ENCODE data around the gene PLA2G4D. TPM values are rescaled to one million over a fixed set of nuclear protein-coding genes. Genes with fewer than 3 reads are reported as not detected.
"Not testable (repeated sequence)": the region's sequence is repeated elsewhere in the genome, so short reads cannot be mapped to it uniquely, and the experiment has no call there.

PLA2G4D gene
- polyA plus RNA-seq, 2 donors: 1.0 to 4.5 TPM

- H3K4me3 ChIP-seq (ENCODE audit: low read depth in 1 of 2, low read length in 2 of 2): no peak overlapping the region
- WGBS, 2 donors: 46 to 58% methylated on average over 21 of the region's 21 CpGs
- peaks cover 0 to 22% of the 10 kb centered on the region in 2 donors for H3K4me1 ChIP-seq (ENCODE audit: control insufficient read depth in 2 of 2, insufficient read depth in 2 of 2, low read length in 1 of 2)
- H3K36me3 ChIP-seq (ENCODE audit: control insufficient read depth in 2 of 2, insufficient read depth in 2 of 2, low read length in 1 of 2): no peaks in the 10 kb centered on the region
- peak overlapping the region in 1 of 2 donors; percentile 28 for H3K27ac ChIP-seq (ENCODE audit: low read depth in 2 of 2, low read length in 1 of 2)
- H3K9me3 ChIP-seq (ENCODE audit: control insufficient read depth in 2 of 2, insufficient read depth in 1 of 2, low read depth in 1 of 2, low read length in 1 of 2): no peaks in the 10 kb centered on the region
- no peaks in the 10 kb centered on the region for H3K27me3 ChIP-seq (ENCODE audit: control insufficient read depth in 1 of 2, insufficient read depth in 2 of 2, low read length in 2 of 2)
Observed at GRCh38 chr15:42092398-42093318, 1.7 kb downstream of the PLA2G4D start.

DNA sequence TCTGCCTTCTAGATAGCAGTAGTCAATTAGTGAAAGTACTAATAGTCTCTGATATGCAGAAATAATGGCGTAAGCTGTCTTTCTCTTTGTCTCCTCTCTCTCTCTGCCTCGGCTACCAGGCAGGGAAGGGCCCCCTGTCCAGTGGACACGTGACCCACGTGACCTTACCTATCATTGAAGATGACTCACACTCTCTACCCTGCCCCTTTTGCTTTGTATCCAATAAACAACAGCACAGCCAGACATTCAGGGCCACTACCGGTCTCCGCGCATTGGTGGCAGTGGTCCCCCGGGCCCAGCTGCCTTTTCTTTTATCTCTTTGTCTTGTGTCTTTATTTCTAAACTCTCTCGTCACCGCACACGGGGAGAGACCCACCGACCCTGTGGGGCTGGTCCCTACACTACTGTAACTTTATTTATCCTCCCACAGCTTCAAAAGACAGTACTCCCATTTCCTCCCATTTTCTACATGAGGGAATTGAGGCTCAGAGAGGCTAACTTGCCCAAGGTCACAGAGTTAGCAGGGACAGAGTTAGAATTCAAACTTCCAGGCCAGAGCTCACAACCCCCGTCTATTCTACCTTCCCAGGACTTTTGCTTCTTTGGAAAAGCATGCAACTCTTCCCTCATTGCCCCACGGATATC, 2.5 kb downstream of the PLA2G4D start:
- H3K27ac ChIP-seq (ENCODE audit: low read depth in 2 of 2, low read length in 1 of 2); H3K27me3 ChIP-seq (ENCODE audit: control insufficient read depth in 1 of 2, insufficient read depth in 2 of 2, low read length in 2 of 2); H3K36me3 ChIP-seq (ENCODE audit: control insufficient read depth in 2 of 2, insufficient read depth in 2 of 2, low read length in 1 of 2); H3K9me3 ChIP-seq (ENCODE audit: control insufficient read depth in 2 of 2, insufficient read depth in 1 of 2, low read depth in 1 of 2, low read length in 1 of 2); H3K4me3 ChIP-seq (ENCODE audit: low read depth in 1 of 2, low read length in 2 of 2): not testable (repeated sequence)
- H3K4me1 ChIP-seq (ENCODE audit: control insufficient read depth in 2 of 2, insufficient read depth in 2 of 2, low read length in 1 of 2): peaks cover 0 to 22% of the 10 kb centered on the region in 2 donors
- 63 to 66% methylated on average over 14 of the region's 14 CpGs for WGBS, 2 donors

DNA sequence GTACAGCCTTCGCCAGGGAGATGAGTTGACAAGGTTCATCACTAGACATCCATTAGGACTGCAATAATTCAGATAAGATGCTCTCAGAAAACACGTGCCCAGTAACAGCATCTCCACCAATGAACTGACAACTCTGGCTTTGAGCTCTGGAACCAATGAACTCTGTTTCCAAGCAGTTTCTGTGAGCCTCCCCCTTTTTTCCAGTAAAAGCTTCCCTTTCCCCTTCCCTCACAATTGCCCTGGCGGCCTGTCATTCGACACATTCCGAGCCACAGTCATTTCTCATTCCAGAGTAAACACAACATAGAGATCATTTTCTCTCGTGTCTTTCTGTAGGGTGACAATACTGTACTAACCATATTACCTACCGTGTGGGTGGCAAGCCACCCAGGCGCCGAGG, 3.6 kb downstream of the PLA2G4D start:
- 80 to 84% methylated on average over 9 of the region's 9 CpGs for WGBS, 2 donors
- no peak overlapping the region for H3K4me3 ChIP-seq (ENCODE audit: low read depth in 1 of 2, low read length in 2 of 2)
- H3K27me3 ChIP-seq (ENCODE audit: control insufficient read depth in 1 of 2, insufficient read depth in 2 of 2, low read length in 2 of 2): no peaks in the 10 kb centered on the region
- no peaks in the 10 kb centered on the region for H3K36me3 ChIP-seq (ENCODE audit: control insufficient read depth in 2 of 2, insufficient read depth in 2 of 2, low read length in 1 of 2)
- H3K27ac ChIP-seq (ENCODE audit: low read depth in 2 of 2, low read length in 1 of 2): no peak overlapping the region
- H3K4me1 ChIP-seq (ENCODE audit: control insufficient read depth in 2 of 2, insufficient read depth in 2 of 2, low read length in 1 of 2): peaks cover 0 to 22% of the 10 kb centered on the region in 2 donors
- H3K9me3 ChIP-seq (ENCODE audit: control insufficient read depth in 2 of 2, insufficient read depth in 1 of 2, low read depth in 1 of 2, low read length in 1 of 2): no peaks in the 10 kb centered on the region

- H3K27ac ChIP-seq (ENCODE audit: low read depth in 2 of 2, low read length in 1 of 2): no peak overlapping the region
- H3K4me1 ChIP-seq (ENCODE audit: control insufficient read depth in 2 of 2, insufficient read depth in 2 of 2, low read length in 1 of 2): peaks cover 0 to 22% of the 10 kb centered on the region in 2 donors
- H3K4me3 ChIP-seq (ENCODE audit: low read depth in 1 of 2, low read length in 2 of 2): no peak overlapping the region
- no peaks in the 10 kb centered on the region for H3K36me3 ChIP-seq (ENCODE audit: control insufficient read depth in 2 of 2, insufficient read depth in 2 of 2, low read length in 1 of 2)
- 48 to 54% methylated on average over 7 of the region's 7 CpGs for WGBS, 2 donors
- H3K27me3 ChIP-seq (ENCODE audit: control insufficient read depth in 1 of 2, insufficient read depth in 2 of 2, low read length in 2 of 2): no peaks in the 10 kb centered on the region
- no peaks in the 10 kb centered on the region for H3K9me3 ChIP-seq (ENCODE audit: control insufficient read depth in 2 of 2, insufficient read depth in 1 of 2, low read depth in 1 of 2, low read length in 1 of 2)
Observed at GRCh38 chr15:42090370-42090769, 4.0 kb downstream of the PLA2G4D start.

DNA sequence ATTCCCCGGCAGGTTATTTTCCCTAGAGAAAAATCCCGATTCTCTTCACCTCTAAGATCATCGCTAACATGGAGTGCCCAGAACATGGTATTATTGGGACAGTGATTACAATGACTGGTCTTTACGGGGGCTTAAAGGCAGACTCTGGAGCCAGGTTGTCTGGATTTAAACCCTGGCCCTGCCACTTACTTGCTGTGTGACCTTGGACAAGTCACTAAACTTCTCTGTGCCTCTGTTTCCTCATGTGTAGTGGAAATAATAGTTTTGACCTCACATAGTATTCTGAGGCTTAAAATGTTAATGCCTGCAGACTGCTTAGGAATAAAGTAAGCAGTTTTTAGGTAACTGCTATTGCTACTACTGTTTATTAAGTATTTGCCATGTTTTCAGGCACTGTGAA, 4.4 kb downstream of the PLA2G4D start:
- no peaks in the 10 kb centered on the region for H3K9me3 ChIP-seq (ENCODE audit: control insufficient read depth in 2 of 2, insufficient read depth in 1 of 2, low read depth in 1 of 2, low read length in 1 of 2)
- WGBS, 2 donors: 95% methylated on average over 4 of the region's 4 CpGs
- no peak overlapping the region for H3K4me3 ChIP-seq (ENCODE audit: low read depth in 1 of 2, low read length in 2 of 2)
- peaks cover 0 to 22% of the 10 kb centered on the region in 2 donors for H3K4me1 ChIP-seq (ENCODE audit: control insufficient read depth in 2 of 2, insufficient read depth in 2 of 2, low read length in 1 of 2)
- no peaks in the 10 kb centered on the region for H3K36me3 ChIP-seq (ENCODE audit: control insufficient read depth in 2 of 2, insufficient read depth in 2 of 2, low read length in 1 of 2)
- no peak overlapping the region for H3K27ac ChIP-seq (ENCODE audit: low read depth in 2 of 2, low read length in 1 of 2)
- H3K27me3 ChIP-seq (ENCODE audit: control insufficient read depth in 1 of 2, insufficient read depth in 2 of 2, low read length in 2 of 2): no peaks in the 10 kb centered on the region

- no peak overlapping the region for H3K4me3 ChIP-seq (ENCODE audit: low read depth in 1 of 2, low read length in 2 of 2)
- H3K36me3 ChIP-seq (ENCODE audit: control insufficient read depth in 2 of 2, insufficient read depth in 2 of 2, low read length in 1 of 2): no peaks in the 10 kb centered on the region
- H3K27me3 ChIP-seq (ENCODE audit: control insufficient read depth in 1 of 2, insufficient read depth in 2 of 2, low read length in 2 of 2): no peaks in the 10 kb centered on the region
- 57 to 71% methylated on average over 16 of the region's 16 CpGs for WGBS, 2 donors
- peaks cover 0 to 20% of the 10 kb centered on the region in 2 donors for H3K4me1 ChIP-seq (ENCODE audit: control insufficient read depth in 2 of 2, insufficient read depth in 2 of 2, low read length in 1 of 2)
- no peak overlapping the region for H3K27ac ChIP-seq (ENCODE audit: low read depth in 2 of 2, low read length in 1 of 2)
- H3K9me3 ChIP-seq (ENCODE audit: control insufficient read depth in 2 of 2, insufficient read depth in 1 of 2, low read depth in 1 of 2, low read length in 1 of 2): no peaks in the 10 kb centered on the region
Observed at GRCh38 chr15:42088801-42089640, 5.3 kb downstream of the PLA2G4D start.

DNA sequence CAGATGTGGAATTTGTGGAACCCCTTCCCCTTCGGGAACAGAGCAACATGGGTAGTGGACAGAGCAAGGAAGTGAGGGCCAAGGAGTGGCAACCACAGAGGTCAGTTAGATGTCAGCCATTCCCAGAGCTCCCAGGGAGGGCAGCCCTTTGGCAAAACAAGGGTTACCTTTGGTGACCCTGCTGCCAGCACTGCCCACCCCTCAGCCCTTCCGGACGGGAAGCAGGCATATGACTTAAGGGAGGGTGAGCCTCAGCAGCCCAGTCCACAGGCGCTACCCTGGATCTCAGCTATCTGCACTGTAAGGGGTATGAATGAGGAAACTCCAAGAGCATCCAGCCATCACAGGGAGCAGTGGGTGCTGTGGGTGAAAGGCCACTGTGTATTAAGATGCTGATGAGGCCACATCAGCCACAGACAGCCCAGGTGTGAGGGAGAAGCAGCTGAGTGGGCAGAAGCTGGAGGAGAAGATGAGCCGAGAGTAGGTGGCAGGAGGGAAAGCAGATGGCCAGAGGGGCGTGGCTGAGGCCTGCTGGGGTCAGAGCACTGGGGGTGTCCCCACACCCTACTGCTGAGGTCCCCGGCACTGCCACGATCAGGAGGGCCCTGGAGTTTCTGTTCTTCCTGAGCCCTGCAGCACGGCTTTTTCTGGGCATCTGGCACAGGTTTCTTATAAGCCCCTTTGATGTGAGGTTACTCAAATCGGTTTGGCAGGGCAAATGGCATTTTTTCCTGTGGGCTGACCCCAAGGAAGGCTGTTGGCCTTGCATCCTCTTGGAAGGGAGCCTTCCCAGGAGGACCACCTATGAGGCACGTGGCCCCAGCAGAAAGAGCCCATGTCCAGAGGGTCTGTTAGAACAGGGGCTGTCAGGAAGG, 6.2 kb downstream of the PLA2G4D start:
- 69 to 78% methylated on average over 11 of the region's 11 CpGs for WGBS, 2 donors
- no peaks in the 10 kb centered on the region for H3K27me3 ChIP-seq (ENCODE audit: control insufficient read depth in 1 of 2, insufficient read depth in 2 of 2, low read length in 2 of 2)
- H3K36me3 ChIP-seq (ENCODE audit: control insufficient read depth in 2 of 2, insufficient read depth in 2 of 2, low read length in 1 of 2): no peaks in the 10 kb centered on the region
- no peak overlapping the region for H3K4me3 ChIP-seq (ENCODE audit: low read depth in 1 of 2, low read length in 2 of 2)
- H3K4me1 ChIP-seq (ENCODE audit: control insufficient read depth in 2 of 2, insufficient read depth in 2 of 2, low read length in 1 of 2): peaks cover 0 to 14% of the 10 kb centered on the region in 2 donors
- H3K27ac ChIP-seq (ENCODE audit: low read depth in 2 of 2, low read length in 1 of 2): no peak overlapping the region
- no peaks in the 10 kb centered on the region for H3K9me3 ChIP-seq (ENCODE audit: control insufficient read depth in 2 of 2, insufficient read depth in 1 of 2, low read depth in 1 of 2, low read length in 1 of 2)

DNA sequence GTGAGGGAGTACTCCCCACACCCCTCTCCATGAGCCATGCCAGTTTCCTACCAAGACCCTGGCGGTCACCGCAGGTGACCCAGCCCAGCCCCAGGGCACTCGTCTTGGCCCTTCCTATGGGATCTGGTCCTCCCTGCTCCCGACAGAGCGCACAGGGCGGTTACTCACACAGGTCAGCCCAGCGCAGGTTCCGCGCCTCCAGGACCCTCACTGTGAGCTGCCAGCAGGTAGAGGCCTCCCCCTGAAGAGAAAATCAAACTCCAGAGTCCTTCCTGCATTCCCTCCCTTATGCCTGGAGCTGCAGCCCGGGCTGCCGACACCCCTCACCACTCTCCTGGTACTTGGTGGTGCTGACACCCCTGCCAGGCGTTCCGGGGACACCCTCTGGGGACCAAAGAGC, 6.9 kb downstream of the PLA2G4D start:
- WGBS, 2 donors: 92 to 95% methylated on average over 13 of the region's 13 CpGs
- Histone ChIP-seq H3K27me3 (ENCODE audit: control insufficient read depth in 1 of 2, insufficient read depth in 2 of 2, low read length in 2 of 2) (no peaks in the 10 kb centered on the region), H3K36me3 (ENCODE audit: control insufficient read depth in 2 of 2, insufficient read depth in 2 of 2, low read length in 1 of 2) (no peaks in the 10 kb centered on the region), H3K9me3 (ENCODE audit: control insufficient read depth in 2 of 2, insufficient read depth in 1 of 2, low read depth in 1 of 2, low read length in 1 of 2) (no peaks in the 10 kb centered on the region), H3K4me3 (ENCODE audit: low read depth in 1 of 2, low read length in 2 of 2) (no peak overlapping the region), H3K27ac (ENCODE audit: low read depth in 2 of 2, low read length in 1 of 2) (no peak overlapping the region), H3K4me1 (ENCODE audit: control insufficient read depth in 2 of 2, insufficient read depth in 2 of 2, low read length in 1 of 2) (peaks cover 0 to 7% of the 10 kb centered on the region in 2 donors)
